Measurements from ENCODE around the gene LRRC71.

GRCh38 chr1:156881101-156881500 lies 39.3 kb upstream of the LRRC71 start:
- TF ChIP-seq CTCF (conservative IDR thresholded peaks at IDR 0.05 in 1 of 2, IDR thresholded peaks at IDR 0.05 in 1 of 2; ENCODE audit: extremely low read depth in 1 of 2, insufficient read depth in 1 of 2, low read depth in 1 of 2, low read length in 2 of 2) (no peak), EZH2 (IDR thresholded peaks at IDR 0.05; ENCODE audit: borderline replicate concordance, low read length) (no peak)

Data from mammary epithelial cell (primary cell).